GM12878 (cell line): Measurements from ENCODE around the gene BIRC5. TPM values are rescaled to one million over a fixed set of nuclear protein-coding genes. Genes with fewer than 3 reads are reported as not detected.

ENCODE experiments used
- RFX5 ChIP-seq: IDR thresholded peaks from 2 replicates; pipeline ENCODE4 v1.6.1; 2011; ENCODE audit warnings: low read depth, low read length, improper control_type of control experiment
- RUNX3 ChIP-seq: IDR thresholded peaks from 2 replicates; pipeline ENCODE4 v1.6.1; 2012; ENCODE audit warnings: low read length, inconsistent platforms
- polyA plus RNA-seq, 11 experiments: library from polyadenylated mRNA; depleted of rRNA in 4 of 11; unstranded in 6 of 11; stranded (reverse) in 5 of 11; fragments of >200 nt; fragmentation: Nextera tagmentation in 4 of 11; fragmentation: Illumina TruSeq in 1 of 11; extraction: Ambion mirVana in 4 of 11; extraction: Trizol in 1 of 11; gene quantifications; 1 replicate in 1 of 11; 2 replicates in 10 of 11; pipeline versions ENCODE4 v1.2.1 to v1.2.3, GENCODE V29; 2011 to 2016; ENCODE audit warnings: inconsistent platforms in 2 of 11, missing spikeins in 2 of 11, low read depth in 1 of 11
- total RNA-seq, 4 experiments: library from RNA; depleted of rRNA in 3 of 4; stranded (reverse); fragments of >200 nt in 3 of 4; fragmentation: Illumina TruSeq in 1 of 4; extraction: Trizol in 1 of 4; gene quantifications; 2 replicates each; pipeline versions ENCODE4 v1.2.1 to v1.2.3, GENCODE V29; 2013 to 2021
- TF ChIP-seq, protein P1 (sequence below): fragments of 450-650 bp; IDR thresholded peaks from 2 replicates; pipeline ENCODE4 v1.6.1; 2017; ENCODE audit warnings: antibody characterized with exemption, mild to moderate bottlenecking, moderate library complexity
- TF ChIP-seq, protein P2 (sequence below): IDR thresholded peaks from 2 replicates; pipeline ENCODE4 v1.6.1; 2012; ENCODE audit warnings: mild to moderate bottlenecking, low read depth, low read length

The BIRC5 gene
- total and polyA plus RNA-seq, 10 of the 15 experiments (the other 5 are each of a cell fraction or from before 2014, with no cell fraction given) = 41.0 to 175 (median 90.8) TPM

DNA sequence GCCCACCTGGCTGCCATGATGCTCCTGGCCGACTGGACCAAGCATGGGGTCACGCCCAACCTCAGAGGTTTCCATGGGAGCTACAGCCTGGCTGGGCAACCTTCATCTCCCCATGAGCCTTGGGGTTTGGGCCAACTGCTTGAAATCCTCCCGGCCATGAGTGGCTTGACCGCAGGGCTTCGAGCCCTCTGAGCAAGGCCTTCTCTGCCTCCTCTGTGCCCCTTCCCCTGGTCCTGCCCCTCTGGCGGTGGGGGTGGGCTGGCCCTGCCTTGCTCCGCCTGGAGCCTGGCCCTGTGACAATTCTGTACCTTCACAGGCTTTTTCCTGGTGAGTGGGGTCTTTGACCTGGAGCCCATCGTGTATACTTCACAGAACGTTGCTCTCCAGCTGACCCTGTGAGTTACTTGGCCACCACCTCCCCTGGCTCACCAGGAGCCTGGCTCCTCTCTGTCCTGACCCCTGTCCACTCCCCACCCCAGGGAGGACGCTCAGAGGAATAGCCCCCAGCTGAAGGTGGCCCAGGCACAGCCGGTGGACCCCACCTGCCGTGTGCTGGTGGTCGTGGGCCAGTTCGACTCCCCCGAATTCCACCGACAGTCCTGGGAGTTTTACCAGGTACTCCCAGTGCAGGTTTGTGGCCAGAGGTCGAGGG, 8.8 kb upstream of the BIRC5 start (continued):
- TF ChIP-seq, protein P1, sequence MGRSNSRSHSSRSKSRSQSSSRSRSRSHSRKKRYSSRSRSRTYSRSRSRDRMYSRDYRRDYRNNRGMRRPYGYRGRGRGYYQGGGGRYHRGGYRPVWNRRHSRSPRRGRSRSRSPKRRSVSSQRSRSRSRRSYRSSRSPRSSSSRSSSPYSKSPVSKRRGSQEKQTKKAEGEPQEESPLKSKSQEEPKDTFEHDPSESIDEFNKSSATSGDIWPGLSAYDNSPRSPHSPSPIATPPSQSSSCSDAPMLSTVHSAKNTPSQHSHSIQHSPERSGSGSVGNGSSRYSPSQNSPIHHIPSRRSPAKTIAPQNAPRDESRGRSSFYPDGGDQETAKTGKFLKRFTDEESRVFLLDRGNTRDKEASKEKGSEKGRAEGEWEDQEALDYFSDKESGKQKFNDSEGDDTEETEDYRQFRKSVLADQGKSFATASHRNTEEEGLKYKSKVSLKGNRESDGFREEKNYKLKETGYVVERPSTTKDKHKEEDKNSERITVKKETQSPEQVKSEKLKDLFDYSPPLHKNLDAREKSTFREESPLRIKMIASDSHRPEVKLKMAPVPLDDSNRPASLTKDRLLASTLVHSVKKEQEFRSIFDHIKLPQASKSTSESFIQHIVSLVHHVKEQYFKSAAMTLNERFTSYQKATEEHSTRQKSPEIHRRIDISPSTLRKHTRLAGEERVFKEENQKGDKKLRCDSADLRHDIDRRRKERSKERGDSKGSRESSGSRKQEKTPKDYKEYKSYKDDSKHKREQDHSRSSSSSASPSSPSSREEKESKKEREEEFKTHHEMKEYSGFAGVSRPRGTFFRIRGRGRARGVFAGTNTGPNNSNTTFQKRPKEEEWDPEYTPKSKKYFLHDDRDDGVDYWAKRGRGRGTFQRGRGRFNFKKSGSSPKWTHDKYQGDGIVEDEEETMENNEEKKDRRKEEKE = no peak
- TF ChIP-seq, protein P2, sequence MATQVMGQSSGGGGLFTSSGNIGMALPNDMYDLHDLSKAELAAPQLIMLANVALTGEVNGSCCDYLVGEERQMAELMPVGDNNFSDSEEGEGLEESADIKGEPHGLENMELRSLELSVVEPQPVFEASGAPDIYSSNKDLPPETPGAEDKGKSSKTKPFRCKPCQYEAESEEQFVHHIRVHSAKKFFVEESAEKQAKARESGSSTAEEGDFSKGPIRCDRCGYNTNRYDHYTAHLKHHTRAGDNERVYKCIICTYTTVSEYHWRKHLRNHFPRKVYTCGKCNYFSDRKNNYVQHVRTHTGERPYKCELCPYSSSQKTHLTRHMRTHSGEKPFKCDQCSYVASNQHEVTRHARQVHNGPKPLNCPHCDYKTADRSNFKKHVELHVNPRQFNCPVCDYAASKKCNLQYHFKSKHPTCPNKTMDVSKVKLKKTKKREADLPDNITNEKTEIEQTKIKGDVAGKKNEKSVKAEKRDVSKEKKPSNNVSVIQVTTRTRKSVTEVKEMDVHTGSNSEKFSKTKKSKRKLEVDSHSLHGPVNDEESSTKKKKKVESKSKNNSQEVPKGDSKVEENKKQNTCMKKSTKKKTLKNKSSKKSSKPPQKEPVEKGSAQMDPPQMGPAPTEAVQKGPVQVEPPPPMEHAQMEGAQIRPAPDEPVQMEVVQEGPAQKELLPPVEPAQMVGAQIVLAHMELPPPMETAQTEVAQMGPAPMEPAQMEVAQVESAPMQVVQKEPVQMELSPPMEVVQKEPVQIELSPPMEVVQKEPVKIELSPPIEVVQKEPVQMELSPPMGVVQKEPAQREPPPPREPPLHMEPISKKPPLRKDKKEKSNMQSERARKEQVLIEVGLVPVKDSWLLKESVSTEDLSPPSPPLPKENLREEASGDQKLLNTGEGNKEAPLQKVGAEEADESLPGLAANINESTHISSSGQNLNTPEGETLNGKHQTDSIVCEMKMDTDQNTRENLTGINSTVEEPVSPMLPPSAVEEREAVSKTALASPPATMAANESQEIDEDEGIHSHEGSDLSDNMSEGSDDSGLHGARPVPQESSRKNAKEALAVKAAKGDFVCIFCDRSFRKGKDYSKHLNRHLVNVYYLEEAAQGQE = no peak
- TF ChIP-seq RFX5 (no peak), RUNX3 (no peak)
